ENCODE measurements around the gene ATP6V0C. TPM values are rescaled to one million over a fixed set of nuclear protein-coding genes. Genes with fewer than 3 reads are reported as not detected.
"Not testable (repeated sequence)": the region's sequence is repeated elsewhere in the genome, so short reads cannot be mapped to it uniquely, and the experiment has no call there.

The ATP6V0C gene
- total and polyA plus RNA-seq, 4 donors = 17.6 to 132 (median 60.6) TPM

- TF ChIP-seq MAX (IDR thresholded peaks at IDR 0.05) = no peak
- no peak for DNase-seq (ENCODE audit: low spot score)
- Histone ChIP-seq H3K36me3 (ENCODE audit: control insufficient read depth in 4 of 4, insufficient read depth in 3 of 4, low read depth in 1 of 4, low read length in 3 of 4) (peaks cover 0 to 3% (median 0%) of the 10 kb centered on the region in 4 donors), H3K4me1 (ENCODE audit: control insufficient read depth in 4 of 4, insufficient read depth in 4 of 4, low read length in 3 of 4) (peaks cover 8 to 28% (median 13%) of the 10 kb centered on the region in 4 donors), H3K9me3 (ENCODE audit: control insufficient read depth in 4 of 4, low read length in 3 of 4) (no peaks in the 10 kb centered on the region), H3K27me3 (ENCODE audit: control insufficient read depth in 4 of 4, insufficient read depth in 4 of 4, low read length in 3 of 4) (no peaks in the 10 kb centered on the region), H3K4me3 (ENCODE audit: low read depth in 1 of 3, low read length in 3 of 3) (no peak overlapping the region), H3K27ac (ENCODE audit: low read depth in 1 of 2, low read length in 2 of 2) (no peak overlapping the region), H3K9ac (ENCODE audit: low read depth in 1 of 2, low read length in 2 of 2) (no peak overlapping the region)
- WGBS = 94% methylated on average over 11 of the region's 11 CpGs
Measured at GRCh38 chr16:2533912-2534311, 20.2 kb downstream of the ATP6V0C start.

GRCh38 chr16:2534335-2534734 lies 20.6 kb downstream of the ATP6V0C start:
- WGBS = 96% methylated on average over 5 of the region's 5 CpGs
- DNase-seq (ENCODE audit: low spot score); H3K36me3 ChIP-seq (ENCODE audit: control insufficient read depth in 4 of 4, insufficient read depth in 3 of 4, low read depth in 1 of 4, low read length in 3 of 4); H3K4me3 ChIP-seq (ENCODE audit: low read depth in 1 of 3, low read length in 3 of 3); H3K27ac ChIP-seq (ENCODE audit: low read depth in 1 of 2, low read length in 2 of 2); H3K9me3 ChIP-seq (ENCODE audit: control insufficient read depth in 4 of 4, low read length in 3 of 4); H3K9ac ChIP-seq (ENCODE audit: low read depth in 1 of 2, low read length in 2 of 2); H3K27me3 ChIP-seq (ENCODE audit: control insufficient read depth in 4 of 4, insufficient read depth in 4 of 4, low read length in 3 of 4): not testable (repeated sequence)
- peaks cover 12 to 32% (median 14%) of the 10 kb centered on the region in 4 donors for H3K4me1 ChIP-seq (ENCODE audit: control insufficient read depth in 4 of 4, insufficient read depth in 4 of 4, low read length in 3 of 4)

GRCh38 chr16:2535625-2536013 lies 21.9 kb downstream of the ATP6V0C start:
- TF ChIP-seq EGR1 (IDR thresholded peaks at IDR 0.05; ENCODE audit: low read depth in 2 of 2) (no peak), SP1 (IDR thresholded peaks at IDR 0.05) (no peak), GABPA (IDR thresholded peaks at IDR 0.05 in 1 of 2, conservative IDR thresholded peaks at IDR 0.05 in 1 of 2) (no peak), FOXA1 (IDR thresholded peaks at IDR 0.05) (no peak), ZBTB33 (IDR thresholded peaks at IDR 0.05) (no peak), MAX (IDR thresholded peaks at IDR 0.05) (no peak), TAF1 (conservative IDR thresholded peaks at IDR 0.05) (no peak), RXRA (IDR thresholded peaks at IDR 0.05) (no peak), FOXA2 (IDR thresholded peaks at IDR 0.05) (no peak), RAD21 (IDR thresholded peaks at IDR 0.05) (no peak), JUND (IDR thresholded peaks at IDR 0.05) (no peak), HNF4A (conservative IDR thresholded peaks at IDR 0.05) (no peak), HNF4G (IDR thresholded peaks at IDR 0.05) (no peak)
- TF ChIP-seq, protein P1, sequence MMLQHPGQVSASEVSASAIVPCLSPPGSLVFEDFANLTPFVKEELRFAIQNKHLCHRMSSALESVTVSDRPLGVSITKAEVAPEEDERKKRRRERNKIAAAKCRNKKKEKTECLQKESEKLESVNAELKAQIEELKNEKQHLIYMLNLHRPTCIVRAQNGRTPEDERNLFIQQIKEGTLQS (IDR thresholded peaks at IDR 0.05) = no peak
- TF ChIP-seq, protein P2, sequence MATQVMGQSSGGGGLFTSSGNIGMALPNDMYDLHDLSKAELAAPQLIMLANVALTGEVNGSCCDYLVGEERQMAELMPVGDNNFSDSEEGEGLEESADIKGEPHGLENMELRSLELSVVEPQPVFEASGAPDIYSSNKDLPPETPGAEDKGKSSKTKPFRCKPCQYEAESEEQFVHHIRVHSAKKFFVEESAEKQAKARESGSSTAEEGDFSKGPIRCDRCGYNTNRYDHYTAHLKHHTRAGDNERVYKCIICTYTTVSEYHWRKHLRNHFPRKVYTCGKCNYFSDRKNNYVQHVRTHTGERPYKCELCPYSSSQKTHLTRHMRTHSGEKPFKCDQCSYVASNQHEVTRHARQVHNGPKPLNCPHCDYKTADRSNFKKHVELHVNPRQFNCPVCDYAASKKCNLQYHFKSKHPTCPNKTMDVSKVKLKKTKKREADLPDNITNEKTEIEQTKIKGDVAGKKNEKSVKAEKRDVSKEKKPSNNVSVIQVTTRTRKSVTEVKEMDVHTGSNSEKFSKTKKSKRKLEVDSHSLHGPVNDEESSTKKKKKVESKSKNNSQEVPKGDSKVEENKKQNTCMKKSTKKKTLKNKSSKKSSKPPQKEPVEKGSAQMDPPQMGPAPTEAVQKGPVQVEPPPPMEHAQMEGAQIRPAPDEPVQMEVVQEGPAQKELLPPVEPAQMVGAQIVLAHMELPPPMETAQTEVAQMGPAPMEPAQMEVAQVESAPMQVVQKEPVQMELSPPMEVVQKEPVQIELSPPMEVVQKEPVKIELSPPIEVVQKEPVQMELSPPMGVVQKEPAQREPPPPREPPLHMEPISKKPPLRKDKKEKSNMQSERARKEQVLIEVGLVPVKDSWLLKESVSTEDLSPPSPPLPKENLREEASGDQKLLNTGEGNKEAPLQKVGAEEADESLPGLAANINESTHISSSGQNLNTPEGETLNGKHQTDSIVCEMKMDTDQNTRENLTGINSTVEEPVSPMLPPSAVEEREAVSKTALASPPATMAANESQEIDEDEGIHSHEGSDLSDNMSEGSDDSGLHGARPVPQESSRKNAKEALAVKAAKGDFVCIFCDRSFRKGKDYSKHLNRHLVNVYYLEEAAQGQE (IDR thresholded peaks at IDR 0.05) = no peak
- H3K4me1 ChIP-seq (ENCODE audit: control insufficient read depth in 4 of 4, insufficient read depth in 4 of 4, low read length in 3 of 4) = peaks cover 16 to 45% (median 26%) of the 10 kb centered on the region in 4 donors

More at GRCh38 chr16:2535625-2536013, 21.9 kb downstream of the ATP6V0C start:
- Histone ChIP-seq H3K9me3 (ENCODE audit: control insufficient read depth in 4 of 4, low read length in 3 of 4) (no peaks in the 10 kb centered on the region), H3K27ac (ENCODE audit: low read depth in 1 of 2, low read length in 2 of 2) (no peak overlapping the region), H3K4me3 (ENCODE audit: low read depth in 1 of 3, low read length in 3 of 3) (no peak overlapping the region), H3K36me3 (ENCODE audit: control insufficient read depth in 4 of 4, insufficient read depth in 3 of 4, low read depth in 1 of 4, low read length in 3 of 4) (no peaks in the 10 kb centered on the region), H3K9ac (ENCODE audit: low read depth in 1 of 2, low read length in 2 of 2) (no peak overlapping the region), H3K27me3 (ENCODE audit: control insufficient read depth in 4 of 4, insufficient read depth in 4 of 4, low read length in 3 of 4) (no peaks in the 10 kb centered on the region)
- DNase-seq (ENCODE audit: low spot score) = no peak
- WGBS = 84% methylated on average over 9 of the region's 9 CpGs

Data from liver (tissue), 9 donors.